Tracheal epithelial cell (primary cell): ENCODE measurements around the gene ZNF14. TPM values are rescaled to one million over a fixed set of nuclear protein-coding genes. Genes with fewer than 3 reads are reported as not detected.

Experiments
- total RNA-seq: library from RNA; depleted of rRNA; stranded (reverse); fragments of >200 nt; gene quantifications from 2 replicates; pipeline ENCODE4 v1.2.1, GENCODE V29; 2014

ZNF14 gene
- 4.1 and 4.5 TPM in 2 replicates for total RNA-seq

DNA sequence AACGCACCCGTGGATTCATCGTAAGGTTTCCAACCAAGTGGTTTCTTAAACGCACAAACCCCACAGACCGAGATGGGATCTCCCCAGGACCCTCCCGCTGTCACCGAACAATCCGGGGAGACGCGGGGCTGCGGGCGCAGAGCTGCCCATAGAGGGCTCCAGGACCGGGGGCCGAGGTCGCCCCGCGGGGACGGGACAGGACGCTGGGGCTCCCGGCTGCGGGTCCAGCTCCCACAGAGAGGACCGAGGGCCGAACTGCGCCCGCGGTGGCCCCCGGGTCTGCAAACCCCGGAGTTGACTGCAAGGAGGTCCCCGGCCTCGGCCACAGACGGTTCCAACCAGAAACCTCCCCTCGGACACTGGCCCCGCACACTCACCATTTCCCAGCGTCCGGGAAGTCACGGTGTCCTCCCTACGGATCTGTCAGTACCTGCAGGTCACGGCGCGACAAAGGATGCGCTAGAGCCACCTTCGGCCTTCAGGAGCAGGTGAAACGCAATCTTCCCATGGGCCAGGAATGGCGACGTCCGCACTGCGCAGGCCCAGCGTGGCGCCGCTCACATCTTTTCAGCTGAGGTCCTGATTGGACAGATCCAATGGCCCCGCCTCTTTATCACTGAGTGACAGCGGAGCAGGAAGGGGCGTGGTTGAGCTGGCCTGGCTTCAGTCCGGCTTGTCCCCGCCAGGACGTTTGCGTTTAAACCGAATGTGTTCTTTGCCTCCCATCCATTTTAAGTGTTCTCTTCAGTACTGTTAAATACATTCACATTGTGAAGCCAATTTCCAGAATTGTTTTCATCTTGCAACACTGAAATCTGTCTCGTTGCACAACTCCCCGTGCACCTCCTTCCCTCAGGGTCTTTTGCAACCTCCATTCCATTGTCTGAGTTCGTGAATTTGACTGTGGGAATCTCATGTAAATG is at the start of gene ZNF14:
Gene ZNF14 (minus strand): TSS at position 534 of the 923 bp plus-strand sequence. CDS start 154 bp downstream, at position 380.

DNA sequence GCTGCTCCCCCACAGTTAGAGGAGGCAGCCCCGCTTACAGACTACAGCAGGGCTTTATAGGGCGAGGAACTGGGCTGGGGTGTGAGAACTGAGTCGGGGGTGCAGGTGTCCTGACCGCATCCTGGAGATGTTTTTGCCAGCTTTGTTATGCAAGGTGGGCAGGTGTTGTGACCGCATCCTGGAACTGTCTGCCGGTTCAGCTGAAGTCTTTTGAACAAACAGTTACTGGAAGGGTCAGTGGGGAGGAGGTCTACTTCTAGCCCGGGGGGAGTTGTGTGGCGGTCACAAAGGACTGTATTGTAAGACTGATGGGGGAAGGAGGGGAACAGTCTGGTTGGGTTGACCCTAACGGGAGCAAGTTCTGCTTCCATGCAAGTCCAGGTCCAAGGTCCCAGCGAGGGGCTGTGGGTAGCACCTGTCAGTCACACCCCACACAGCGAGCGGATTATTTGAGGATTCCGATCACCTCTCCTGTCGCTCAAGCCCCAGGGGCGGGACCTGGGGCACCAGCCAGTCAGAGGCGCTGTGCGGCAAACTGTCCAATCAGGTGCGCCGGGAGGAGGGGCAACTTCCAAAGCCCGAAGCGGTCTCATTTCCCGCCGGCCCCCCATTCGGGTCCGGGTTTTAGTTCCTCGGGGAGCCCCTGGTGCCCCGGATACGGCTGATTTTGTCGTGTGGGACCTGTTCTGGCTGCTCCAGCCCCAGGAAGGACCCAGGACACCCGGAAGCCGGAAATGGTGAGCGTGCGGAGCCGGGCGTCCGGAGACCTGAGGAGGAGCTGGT is 64.5 kb downstream of the ZNF14 start, which contains the start of gene ZNF101:
Gene ZNF101 (plus strand): TSS at position 610 of the 783 bp plus-strand sequence. CDS start 125 bp downstream, at position 735.

DNA sequence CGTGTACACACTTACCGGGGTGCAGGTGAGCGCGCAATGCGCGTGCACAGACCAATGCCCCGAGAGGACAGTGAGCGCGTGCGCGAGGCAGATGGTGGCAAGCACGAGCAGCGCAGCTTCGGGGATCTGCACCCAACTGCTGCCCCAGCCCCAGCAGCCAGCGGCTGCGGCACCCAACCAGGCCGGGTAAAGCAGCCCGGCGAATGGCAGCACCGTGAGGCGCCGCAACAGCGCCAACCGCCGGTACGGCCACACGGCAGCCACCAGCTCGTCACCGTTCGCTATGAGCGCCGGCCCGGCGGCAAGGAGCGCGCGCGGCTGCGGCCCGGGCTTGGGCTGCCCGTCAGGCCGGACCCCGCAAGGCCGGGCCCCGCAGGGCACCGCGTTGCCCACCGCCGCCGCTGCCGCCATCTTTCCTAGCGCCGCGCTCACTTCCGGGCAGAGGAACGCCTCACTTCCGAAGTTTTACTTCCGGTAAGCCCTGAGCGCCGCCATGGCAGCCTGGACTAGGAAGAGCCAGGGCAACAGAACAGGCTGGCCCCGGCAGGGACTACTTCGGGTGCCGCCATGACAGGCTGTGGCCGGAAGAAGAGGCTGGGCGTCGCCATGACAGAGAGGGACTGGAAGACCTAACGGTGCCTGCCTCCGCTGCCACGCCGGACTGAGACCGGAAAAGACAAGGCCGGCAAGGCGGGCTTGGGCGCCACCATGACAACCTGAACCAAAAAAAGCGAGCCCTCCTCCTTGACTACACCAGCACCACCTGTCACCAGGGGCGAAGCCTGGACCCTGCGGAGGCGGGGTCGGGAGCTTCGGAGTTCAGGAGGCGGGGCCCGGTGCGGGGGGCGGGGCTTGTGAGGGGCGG is 69.4 kb downstream of the ZNF14 start, which contains the start of gene ATP13A1:
Gene ATP13A1 (minus strand): TSS at position 421 of the 865 bp plus-strand sequence. CDS start 10 bp downstream, at position 411.

Other genes starting within 250 kb of the ZNF14 start
- 1.7 and 2.8 TPM in 2 replicates for gene TSSK6, start 217.6 kb downstream of the ZNF14 start, total RNA-seq
- gene NDUFA13, start 216.9 kb downstream of the ZNF14 start, total RNA-seq, result 103 and 142 TPM in 2 replicates
- 0.64 and 0.72 TPM in 2 replicates for gene YJEFN3, start 204.2 kb downstream of the ZNF14 start, total RNA-seq
- 0.21 and 0.24 TPM in 2 replicates for gene CILP2, start 194.8 kb downstream of the ZNF14 start, total RNA-seq
- 0.21 and 0.96 TPM in 2 replicates for gene PBX4, start 114.4 kb downstream of the ZNF14 start, total RNA-seq
- 4.9 and 6.3 TPM in 2 replicates for gene LPAR2, start 104.9 kb downstream of the ZNF14 start, total RNA-seq
- 6.0 and 6.6 TPM in 2 replicates for gene GMIP, start 89.5 kb downstream of the ZNF14 start, total RNA-seq
- 112 and 135 TPM in 2 replicates for gene ATP13A1, start 69.4 kb downstream of the ZNF14 start, total RNA-seq
- gene ZNF101, start 64.3 kb downstream of the ZNF14 start, total RNA-seq, result 10.0 and 10.8 TPM in 2 replicates
- gene ZNF506, start 88.6 kb upstream of the ZNF14 start, total RNA-seq, result 9.6 and 11.1 TPM in 2 replicates
- gene ZNF253, start 132.8 kb upstream of the ZNF14 start, total RNA-seq, result 2.9 and 4.5 TPM in 2 replicates
- gene ZNF93, start 167.8 kb upstream of the ZNF14 start, total RNA-seq, result 2.1 and 7.5 TPM in 2 replicates